Measurements from ENCODE around the gene GRK2.

Gene GRK2

GRCh38 chr11:67271205-67271540 is 4.9 kb downstream of the GRK2 start:
- no peaks in the 10 kb centered on the region for H3K27me3 Mint-ChIP-seq
- H3K4me1 Mint-ChIP-seq: peaks cover 67 to 91% of the 10 kb centered on the region in 2 donors
- no peaks in the 10 kb centered on the region for H3K9me3 Mint-ChIP-seq
- H3K27ac Mint-ChIP-seq: peak overlapping the region; percentile 92
- H3K4me3 Mint-ChIP-seq: peak overlapping the region; percentile 93 to 99
- DNase-seq (no peak), ATAC-seq (replicated peaks) (no peak)
- peaks cover 45 to 67% of the 10 kb centered on the region in 2 donors for H3K36me3 Mint-ChIP-seq

- Mint-ChIP-seq H3K27me3 (no peaks in the 10 kb centered on the region), H3K4me3 (peak overlapping the region; percentile 93 to 99), H3K27ac (peak overlapping the region; percentile 92), H3K9me3 (peaks cover 1 to 2% of the 10 kb centered on the region in 2 donors), H3K4me1 (peaks cover 71 to 96% of the 10 kb centered on the region in 2 donors), H3K36me3 (peaks cover 48 to 72% of the 10 kb centered on the region in 2 donors)
- ATAC-seq (replicated peaks) (peak; percentile 42 to 47), DNase-seq (peak; percentile 75)
Measured at GRCh38 chr11:67271541-67272284, 5.4 kb downstream of the GRK2 start.

- Mint-ChIP-seq H3K4me1 (peaks cover 76 to 100% of the 10 kb centered on the region in 2 donors), H3K36me3 (peaks cover 46 to 72% of the 10 kb centered on the region in 2 donors), H3K27me3 (no peaks in the 10 kb centered on the region)
Measured at GRCh38 chr11:67272327-67273259, 6.3 kb downstream of the GRK2 start.

GRCh38 chr11:67273260-67273990 is 7.2 kb downstream of the GRK2 start:
- Mint-ChIP-seq H3K4me3 (peak overlapping the region; percentile 57 to 93), H3K27ac (peak overlapping the region; percentile 80), H3K36me3 (peaks cover 42 to 67% of the 10 kb centered on the region in 2 donors), H3K9me3 (peaks cover 1 to 3% of the 10 kb centered on the region in 2 donors), H3K27me3 (no peaks in the 10 kb centered on the region), H3K4me1 (peaks cover 78 to 100% of the 10 kb centered on the region in 2 donors)
- ATAC-seq (replicated peaks) (no peak), DNase-seq (no peak)

More at GRCh38 chr11:67272327-67273259, 6.3 kb downstream of the GRK2 start:
- peak overlapping the region; percentile 92 for H3K27ac Mint-ChIP-seq
- no peak for DNase-seq
- ATAC-seq (replicated peaks): peak in 1 of 2 donors; percentile 5
- peaks cover 1 to 3% of the 10 kb centered on the region in 2 donors for H3K9me3 Mint-ChIP-seq
- peak overlapping the region; percentile 93 to 99 for H3K4me3 Mint-ChIP-seq

GRCh38 chr11:67274768-67275605 is 8.7 kb downstream of the GRK2 start:
- ATAC-seq (replicated peaks) (no peak), DNase-seq (no peak)
- Mint-ChIP-seq H3K36me3 (peaks cover 53 to 69% of the 10 kb centered on the region in 2 donors), H3K27me3 (no peaks in the 10 kb centered on the region), H3K9me3 (peaks cover 1 to 3% of the 10 kb centered on the region in 2 donors), H3K27ac (peak overlapping the region; percentile 95), H3K4me1 (peaks cover 79 to 100% of the 10 kb centered on the region in 2 donors), H3K4me3 (peak overlapping the region; percentile 76 to 79)

- Mint-ChIP-seq H3K36me3 (peaks cover 53 to 68% of the 10 kb centered on the region in 2 donors), H3K4me1 (peaks cover 74 to 100% of the 10 kb centered on the region in 2 donors), H3K27me3 (no peaks in the 10 kb centered on the region), H3K4me3 (peak overlapping the region; percentile 70 to 79), H3K27ac (peak overlapping the region; percentile 95), H3K9me3 (peaks cover 1 to 3% of the 10 kb centered on the region in 2 donors)
- ATAC-seq (replicated peaks) (no peak), DNase-seq (no peak)
Measured at GRCh38 chr11:67275606-67276409, 9.5 kb downstream of the GRK2 start.

GRCh38 chr11:67276781-67277230 is 10.5 kb downstream of the GRK2 start:
- peaks cover 64 to 92% of the 10 kb centered on the region in 2 donors for H3K4me1 Mint-ChIP-seq
- ATAC-seq (replicated peaks): peak; percentile 43 to 49
- H3K4me3 Mint-ChIP-seq: peak overlapping the region; percentile 68 to 79

GRCh38 chr11:67277231-67277961 is 11.1 kb downstream of the GRK2 start:
- ATAC-seq (replicated peaks) (peak; percentile 93 to 94), DNase-seq (peak; percentile 88)
- Mint-ChIP-seq H3K4me1 (peaks cover 61 to 86% of the 10 kb centered on the region in 2 donors), H3K4me3 (peak overlapping the region; percentile 68 to 79), H3K27me3 (no peaks in the 10 kb centered on the region), H3K36me3 (peaks cover 54 to 67% of the 10 kb centered on the region in 2 donors), H3K9me3 (peaks cover 1 to 3% of the 10 kb centered on the region in 2 donors), H3K27ac (peak overlapping the region; percentile 95)

More at GRCh38 chr11:67276781-67277230, 10.5 kb downstream of the GRK2 start:
- no peak for DNase-seq
- peak overlapping the region; percentile 95 for H3K27ac Mint-ChIP-seq
- H3K9me3 Mint-ChIP-seq: peaks cover 1 to 3% of the 10 kb centered on the region in 2 donors
- H3K36me3 Mint-ChIP-seq: peaks cover 50 to 62% of the 10 kb centered on the region in 2 donors
- H3K27me3 Mint-ChIP-seq: no peaks in the 10 kb centered on the region

GRCh38 chr11:67278135-67278938 is 12.1 kb downstream of the GRK2 start:
- Mint-ChIP-seq H3K9me3 (peaks cover 1 to 3% of the 10 kb centered on the region in 2 donors), H3K4me1 (peaks cover 54 to 76% of the 10 kb centered on the region in 2 donors), H3K4me3 (peak overlapping the region; percentile 68 to 79), H3K27ac (peak overlapping the region; percentile 95), H3K27me3 (no peaks in the 10 kb centered on the region), H3K36me3 (peaks cover 62 to 70% of the 10 kb centered on the region in 2 donors)
- ATAC-seq (replicated peaks) (no peak), DNase-seq (no peak)

- H3K36me3 Mint-ChIP-seq: peaks cover 65 to 74% of the 10 kb centered on the region in 2 donors
- H3K9me3 Mint-ChIP-seq: peaks cover 1 to 3% of the 10 kb centered on the region in 2 donors
- peak overlapping the region; percentile 95 for H3K27ac Mint-ChIP-seq
- no peak for DNase-seq
- H3K27me3 Mint-ChIP-seq: no peaks in the 10 kb centered on the region
- no peak for ATAC-seq (replicated peaks)
- peaks cover 53 to 72% of the 10 kb centered on the region in 2 donors for H3K4me1 Mint-ChIP-seq
- H3K4me3 Mint-ChIP-seq: peak overlapping the region; percentile 57 to 79
Measured at GRCh38 chr11:67278939-67279588, 12.8 kb downstream of the GRK2 start.
